Activated CD4-positive, alpha-beta T cell treated with anti-CD3 and anti-CD28 coated beads for 24 hours (primary cell): ENCODE measurements around the gene IDS.
"Not testable (repeated sequence)": the region's sequence is repeated elsewhere in the genome, so short reads cannot be mapped to it uniquely, and the experiment has no call there.

Source experiments
- DNase-seq, 2 donors: peaks; one replicate each; pipeline ENCODE4 v3.0.0-alpha.2; 2020; ENCODE audit warnings: low read depth in 2 of 2

The IDS gene, protein sequence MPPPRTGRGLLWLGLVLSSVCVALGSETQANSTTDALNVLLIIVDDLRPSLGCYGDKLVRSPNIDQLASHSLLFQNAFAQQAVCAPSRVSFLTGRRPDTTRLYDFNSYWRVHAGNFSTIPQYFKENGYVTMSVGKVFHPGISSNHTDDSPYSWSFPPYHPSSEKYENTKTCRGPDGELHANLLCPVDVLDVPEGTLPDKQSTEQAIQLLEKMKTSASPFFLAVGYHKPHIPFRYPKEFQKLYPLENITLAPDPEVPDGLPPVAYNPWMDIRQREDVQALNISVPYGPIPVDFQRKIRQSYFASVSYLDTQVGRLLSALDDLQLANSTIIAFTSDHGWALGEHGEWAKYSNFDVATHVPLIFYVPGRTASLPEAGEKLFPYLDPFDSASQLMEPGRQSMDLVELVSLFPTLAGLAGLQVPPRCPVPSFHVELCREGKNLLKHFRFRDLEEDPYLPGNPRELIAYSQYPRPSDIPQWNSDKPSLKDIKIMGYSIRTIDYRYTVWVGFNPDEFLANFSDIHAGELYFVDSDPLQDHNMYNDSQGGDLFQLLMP

DNA sequence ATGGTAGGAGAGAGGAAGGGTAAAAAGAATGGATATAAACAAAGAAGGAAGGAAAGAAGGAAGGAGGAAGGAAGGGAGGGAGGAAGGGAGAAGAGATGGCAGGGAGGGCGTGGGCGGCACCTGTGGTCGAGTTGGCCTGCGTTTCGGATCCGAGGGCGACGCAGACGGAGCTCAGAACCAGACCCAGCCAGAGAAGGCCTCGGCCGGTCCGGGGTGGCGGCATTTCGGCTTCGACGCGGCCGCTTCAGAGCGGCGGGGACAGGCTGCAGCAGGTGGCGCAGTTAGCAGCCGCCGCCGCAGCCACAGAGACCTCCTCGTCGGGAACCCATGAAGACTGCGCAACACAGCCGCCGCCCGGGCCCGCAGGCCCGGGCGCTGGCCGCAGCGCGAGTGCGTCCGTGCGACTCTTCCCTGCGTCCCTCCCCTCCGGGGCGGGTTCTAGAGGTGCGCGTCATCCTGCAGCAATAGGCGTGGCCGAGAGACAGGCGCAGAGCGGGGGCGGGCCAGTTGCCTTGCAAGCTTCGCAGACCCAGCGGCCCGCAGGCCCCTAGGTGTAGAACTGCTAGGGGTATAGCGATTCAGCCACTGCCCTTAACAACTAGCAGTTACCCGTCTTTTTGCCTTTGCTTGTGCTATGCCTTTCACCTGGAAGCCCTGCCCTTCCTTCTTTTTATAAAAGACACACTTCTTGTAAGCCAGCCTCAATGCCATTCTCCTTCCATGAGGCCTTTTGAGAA, at the start of gene IDS:
Gene IDS, minus strand, starts transcription at position 392 of the 737 bp plus-strand sequence. Its CDS starts 169 bp downstream, at position 223.
- DNase-seq, result peak; percentile 68

DNA sequence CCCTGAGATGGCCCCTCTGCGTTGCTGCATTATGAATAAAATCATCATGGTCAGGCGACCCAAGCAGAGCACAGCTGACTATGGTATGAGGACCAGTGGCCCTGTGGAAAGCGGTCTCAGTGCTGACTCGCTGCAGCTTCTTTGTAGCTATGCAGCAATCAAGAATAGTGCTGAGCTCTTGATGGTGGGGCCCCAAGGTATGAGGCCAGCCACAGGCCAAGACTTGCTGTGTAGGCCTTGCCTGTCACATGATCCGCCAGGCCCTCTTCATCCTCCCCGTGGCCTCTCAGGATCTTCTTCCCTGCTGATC, 46.8 kb upstream of the IDS start:
- not testable (repeated sequence) for DNase-seq

DNA sequence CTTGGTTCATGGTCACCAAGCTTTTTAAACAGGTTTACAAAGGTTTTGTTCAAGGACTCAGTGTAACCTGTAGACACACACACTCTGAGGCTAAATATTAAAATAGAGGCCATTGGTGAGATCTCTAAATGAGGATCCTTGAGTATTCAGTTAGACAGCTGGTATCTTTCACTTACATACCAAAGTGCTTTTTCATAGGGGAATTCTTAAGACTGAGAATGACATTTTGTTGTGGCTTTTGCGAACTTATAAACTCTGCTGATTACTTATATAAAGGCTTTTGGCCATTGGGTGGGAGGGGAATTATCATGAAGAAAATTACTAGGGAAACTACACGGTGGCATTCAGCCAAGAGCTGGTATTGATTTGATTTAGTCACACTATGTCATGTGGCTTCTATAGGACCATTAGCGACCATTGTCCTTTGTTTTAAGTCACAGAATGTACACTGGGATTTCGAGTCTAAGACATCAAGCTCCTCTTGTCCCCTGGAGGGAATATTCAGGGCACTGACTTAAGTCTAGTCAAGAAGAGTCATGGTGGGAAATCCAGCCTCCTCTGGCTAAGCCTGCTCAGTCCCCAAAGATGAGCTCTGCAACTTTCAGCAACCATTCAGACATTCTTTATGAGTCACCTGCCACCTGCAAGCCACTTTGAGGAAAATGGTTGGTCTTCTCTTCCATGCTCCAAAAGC, 46.3 kb upstream of the IDS start:
- not testable (repeated sequence) for DNase-seq

DNA sequence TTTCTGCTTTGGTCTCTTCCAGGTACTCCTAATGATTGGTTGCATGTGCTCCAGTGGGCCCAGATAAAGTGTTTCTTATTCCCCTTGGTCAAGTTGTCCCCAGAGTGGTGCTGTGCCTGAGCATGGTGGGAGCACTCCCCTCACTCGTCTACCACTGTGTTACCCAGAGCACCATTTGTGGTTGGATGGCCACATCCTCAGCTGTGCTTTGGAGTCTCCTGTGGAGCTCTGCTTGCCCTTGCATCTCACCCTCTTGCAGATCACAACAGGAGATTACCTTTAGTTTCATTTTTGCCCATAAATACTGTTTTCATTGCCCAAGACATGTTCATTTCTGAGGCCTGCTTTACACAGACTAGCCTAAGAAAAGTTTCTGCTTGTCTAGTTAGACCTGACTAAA, 45.3 kb upstream of the IDS start:
- not testable (repeated sequence) for DNase-seq

DNA sequence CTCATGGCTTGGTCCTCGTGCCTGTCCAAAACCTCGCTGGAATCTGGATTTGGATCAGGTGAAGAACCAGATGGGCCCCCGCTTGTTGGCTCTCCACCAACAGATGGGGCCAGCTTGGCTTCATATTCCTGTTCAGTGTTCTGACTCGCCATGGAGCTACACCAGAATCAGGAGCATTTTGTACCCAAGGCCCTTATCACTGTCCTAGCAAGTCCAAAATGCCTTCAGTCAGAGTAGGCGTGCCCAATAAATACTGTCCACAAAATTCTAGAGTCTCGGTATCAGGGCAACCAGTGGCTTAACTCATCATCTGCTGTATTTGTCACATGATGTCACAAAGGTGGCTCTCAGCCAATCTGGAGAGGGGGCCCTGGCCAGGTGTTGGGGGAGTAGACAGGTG, 44.6 kb upstream of the IDS start, which contains the start of gene HSFX3:
Gene HSFX3, minus strand, starts transcription at position 224 of the 400 bp plus-strand sequence. Its CDS starts 72 bp downstream, at position 152.
- not testable (repeated sequence) for DNase-seq

DNA sequence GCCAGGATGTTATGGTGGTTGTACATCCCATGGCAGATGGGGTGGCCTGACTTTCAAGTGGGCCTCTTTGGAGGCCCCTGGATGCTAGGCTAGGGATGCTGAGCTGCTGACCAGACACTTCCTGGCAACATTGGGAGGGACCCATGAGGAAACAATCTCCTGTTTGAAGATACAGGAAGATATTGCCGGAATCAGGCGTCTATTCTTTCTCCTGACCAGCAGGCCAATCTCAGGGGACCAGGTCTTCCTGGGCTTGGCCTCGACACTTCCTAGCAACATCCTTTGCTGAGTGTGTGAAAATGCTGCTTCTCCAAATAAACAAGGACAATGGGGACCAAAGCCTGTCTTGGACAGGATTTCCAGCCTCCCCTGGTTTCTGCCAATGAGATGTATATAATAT, 42.7 kb upstream of the IDS start:
- not testable (repeated sequence) for DNase-seq

DNA sequence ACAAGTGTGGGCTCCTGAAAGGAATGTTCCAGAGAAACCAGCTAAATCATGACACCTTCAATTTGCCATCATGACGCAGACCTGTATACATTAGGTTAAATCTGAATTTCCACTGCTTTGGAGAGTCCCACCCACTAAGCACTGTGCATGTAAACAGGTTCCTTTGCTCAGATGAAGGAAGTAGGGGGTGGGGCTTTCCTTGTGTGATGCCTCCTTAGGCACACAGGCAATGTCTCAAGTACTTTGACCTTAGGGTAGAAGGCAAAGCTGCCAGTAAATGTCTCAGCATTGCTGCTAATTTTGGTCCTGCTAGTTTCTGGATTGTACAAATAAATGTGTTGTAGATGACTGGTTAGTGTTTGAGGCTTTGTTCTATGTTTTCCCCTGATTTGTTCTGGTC, 41.9 kb upstream of the IDS start:
- not testable (repeated sequence) for DNase-seq

DNA sequence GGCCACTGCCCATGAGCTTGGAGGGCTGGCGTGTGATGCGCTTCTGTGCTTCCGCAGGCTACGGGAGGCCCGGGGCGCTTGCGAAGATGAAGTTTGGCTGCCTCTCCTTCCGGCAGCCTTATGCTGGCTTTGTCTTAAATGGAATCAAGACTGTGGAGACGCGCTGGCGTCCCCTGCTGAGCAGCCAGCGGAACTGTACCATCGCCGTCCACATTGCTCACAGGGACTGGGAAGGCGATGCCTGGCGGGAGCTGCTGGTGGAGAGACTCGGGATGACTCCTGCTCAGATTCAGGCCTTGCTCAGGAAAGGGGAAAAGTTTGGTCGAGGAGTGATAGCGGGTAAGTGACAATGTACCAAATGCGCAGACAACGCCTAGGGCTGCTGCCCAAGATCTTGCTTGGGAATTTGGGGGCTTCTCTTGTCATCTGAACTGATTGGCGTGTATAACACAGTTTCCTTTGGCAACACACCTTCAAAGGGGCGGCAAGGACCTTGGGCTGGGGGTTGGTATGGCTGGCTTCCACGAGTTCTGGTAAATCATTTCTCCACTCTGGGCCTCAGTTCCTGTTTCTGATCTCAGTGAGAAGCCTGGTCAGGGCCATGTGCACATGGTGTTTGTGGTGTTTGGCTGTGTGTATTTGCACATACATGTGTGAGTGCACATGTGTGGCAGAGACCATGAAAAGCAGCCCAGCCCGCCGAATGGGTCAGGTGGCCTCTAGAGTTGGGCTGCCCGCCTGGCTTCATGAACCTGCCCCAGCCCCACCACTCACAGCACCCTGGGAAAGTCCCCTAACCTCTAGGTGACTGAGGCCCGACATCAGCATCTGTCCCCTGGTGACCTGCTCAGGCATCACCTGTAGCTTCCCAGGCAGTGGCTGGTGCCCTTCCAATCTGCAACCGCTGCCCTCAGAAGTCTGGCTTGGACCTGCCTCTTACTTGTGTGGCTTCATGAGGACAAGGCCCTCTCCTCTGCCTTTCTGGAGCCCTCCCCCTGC, 40.7 kb upstream of the IDS start:
- DNase-seq, result not testable (repeated sequence)

DNA sequence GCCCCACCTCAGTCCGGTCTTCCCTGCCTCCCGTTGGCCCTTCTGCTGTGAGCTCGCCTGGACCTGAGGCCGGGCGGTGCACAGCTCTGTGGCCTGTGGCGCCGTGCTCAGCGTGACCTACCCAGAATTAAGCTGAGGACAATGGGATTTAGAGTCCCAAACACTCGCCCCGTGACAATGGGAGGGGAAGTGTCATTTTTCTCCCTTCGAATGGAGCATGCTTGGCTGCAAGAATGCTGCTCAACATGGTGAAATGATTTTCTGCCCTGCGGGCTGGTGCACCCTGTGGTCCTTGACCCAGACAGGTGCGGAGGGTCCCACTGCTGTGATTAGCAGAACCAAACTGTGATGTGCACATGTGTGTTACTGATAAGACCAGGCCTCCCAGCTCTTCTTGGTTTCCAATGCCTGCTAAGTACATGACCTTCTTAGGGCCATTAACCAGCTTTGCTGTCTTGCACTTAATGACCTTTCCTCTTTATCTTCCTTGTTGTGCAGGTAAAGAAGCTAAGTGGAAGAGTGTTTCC, 36.5 kb upstream of the IDS start:
- DNase-seq, result no peak

DNA sequence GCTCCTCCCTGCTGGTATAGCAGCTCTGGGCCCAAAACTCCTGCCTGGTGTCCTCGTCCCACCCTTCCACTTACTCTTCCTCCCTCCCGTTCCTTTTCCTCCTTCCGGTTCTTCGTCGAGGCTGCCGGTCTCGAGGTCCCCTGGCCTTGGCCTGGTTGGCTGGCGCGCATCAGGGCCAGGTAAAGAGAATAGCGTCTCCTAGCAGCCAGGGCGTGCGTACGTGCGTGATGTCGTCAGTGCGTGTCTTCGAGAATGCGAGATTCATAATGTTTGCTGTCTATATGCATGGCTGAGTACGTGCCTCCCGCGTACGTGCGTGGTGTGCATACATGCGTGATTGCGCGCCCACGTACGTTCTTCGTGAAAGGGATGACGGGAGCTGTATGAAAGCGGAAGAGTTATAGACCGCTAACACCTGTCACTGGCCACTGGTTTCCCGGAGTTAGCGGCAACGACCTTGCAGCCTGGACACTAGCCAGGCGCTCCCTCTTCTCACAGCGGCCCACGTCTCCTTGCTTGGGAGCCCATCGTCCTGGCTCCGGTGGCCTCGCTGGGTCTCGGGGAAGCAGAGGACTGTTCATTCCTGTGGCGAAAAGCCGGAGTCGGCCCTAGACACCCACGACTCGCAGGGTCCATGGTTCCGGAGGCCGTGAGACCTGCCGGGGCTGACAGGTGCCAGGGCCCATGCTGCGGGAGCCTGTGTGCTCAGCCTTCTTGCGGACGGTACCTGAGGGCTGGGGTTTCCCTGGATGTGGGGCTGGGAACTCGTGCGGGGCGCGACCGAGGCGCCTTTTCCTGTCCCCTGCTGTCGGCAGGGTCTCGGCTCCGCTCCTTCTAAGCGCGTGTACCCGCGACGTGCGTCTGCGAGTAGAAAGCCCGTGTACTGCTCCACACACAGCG, 35.8 kb upstream of the IDS start, which contains the start of gene EOLA1:
Gene EOLA1, plus strand, starts transcription at position 392 of the 900 bp plus-strand sequence. CDS start 4,619 bp downstream, outside the sequence.
- DNase-seq, result peak; percentile 68 to 77

DNA sequence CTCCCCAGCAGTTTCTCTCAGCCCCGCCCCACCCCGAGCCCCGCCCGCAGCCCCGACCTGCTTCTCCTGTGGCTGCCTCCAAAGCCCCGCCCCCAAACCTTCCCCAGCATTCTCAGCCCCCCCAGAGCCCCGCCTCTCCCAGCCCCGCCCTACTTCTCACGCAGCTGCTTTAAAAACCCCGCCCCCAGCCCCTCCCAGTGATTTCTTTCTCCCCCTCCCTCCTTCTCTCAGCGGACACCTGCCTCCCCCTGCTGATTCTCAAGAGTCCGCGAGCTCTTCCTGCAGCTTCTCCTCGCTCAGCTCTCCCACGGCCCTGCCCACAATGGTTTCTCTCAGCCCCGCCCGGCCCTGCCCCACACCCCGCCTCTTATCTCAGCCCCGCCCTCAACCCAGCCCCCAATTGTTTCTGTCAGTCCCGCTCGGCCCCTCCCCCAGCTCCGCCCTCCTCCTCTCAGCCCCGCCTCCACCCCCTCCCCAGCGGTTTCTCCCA, 35.1 kb upstream of the IDS start:
- peak; percentile 82 to 87 for DNase-seq

DNA sequence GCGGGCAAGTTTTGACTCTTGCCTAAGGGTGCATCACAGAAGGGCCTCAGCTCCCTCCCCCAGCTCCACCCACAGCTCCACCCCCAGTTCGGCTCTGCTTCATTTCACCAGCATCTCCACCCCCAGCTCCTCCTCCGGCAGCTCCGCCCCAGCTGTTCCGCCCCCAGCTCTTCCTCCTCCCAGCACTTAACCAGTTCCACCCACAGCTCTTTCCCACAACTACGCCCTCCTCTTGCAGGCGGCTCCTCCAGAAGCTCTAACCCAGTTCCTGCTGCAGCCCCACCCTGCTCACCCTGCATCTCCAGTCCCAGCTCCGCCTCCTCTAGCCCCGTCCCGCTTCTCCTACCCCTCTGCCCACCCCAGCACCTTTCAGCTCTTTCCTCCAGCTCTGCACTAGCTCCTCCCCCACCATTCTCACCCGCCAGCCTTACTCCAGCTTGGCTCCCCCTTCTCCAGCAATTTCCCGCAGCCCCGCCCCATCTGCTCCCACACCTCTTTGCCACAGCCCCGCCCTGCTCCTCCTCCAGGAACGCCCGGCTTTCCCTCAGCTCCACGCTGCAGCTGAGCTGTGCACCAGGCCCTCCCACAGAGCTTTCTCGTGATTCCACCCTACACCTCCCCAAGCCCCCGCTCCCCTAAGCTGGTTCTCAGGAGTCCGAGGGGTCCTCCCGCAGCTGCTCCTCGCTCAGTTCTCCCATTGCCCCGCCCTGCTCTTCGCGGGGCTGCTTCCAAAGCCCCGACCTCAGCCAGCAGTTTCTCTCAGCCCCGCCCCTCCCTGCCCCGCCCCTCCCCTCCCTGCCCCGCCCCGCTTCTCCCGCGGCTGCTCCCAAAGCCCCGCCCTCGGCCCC, 34.4 kb upstream of the IDS start:
- peak; percentile 61 to 64 for DNase-seq

DNA sequence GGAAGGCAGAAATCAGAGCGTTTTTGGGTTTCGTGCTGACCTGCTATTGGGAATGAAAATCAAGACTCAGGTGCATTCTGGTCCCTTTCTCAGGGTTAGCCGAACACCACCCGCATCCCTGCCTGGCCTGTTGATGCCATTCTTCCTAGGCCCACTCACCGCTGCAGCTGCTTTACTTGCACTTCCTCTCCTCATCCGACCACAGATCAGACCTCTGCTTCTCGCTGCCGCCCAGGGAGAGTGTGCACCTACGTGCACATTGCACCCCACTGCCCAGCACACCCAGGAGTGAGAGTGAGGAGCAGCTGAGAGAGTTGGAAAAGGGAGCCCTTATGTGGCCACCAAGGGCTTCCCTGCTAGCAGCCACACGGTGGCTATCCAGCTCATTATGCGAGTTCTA, 32.4 kb upstream of the IDS start:
- not testable (repeated sequence) for DNase-seq

DNA sequence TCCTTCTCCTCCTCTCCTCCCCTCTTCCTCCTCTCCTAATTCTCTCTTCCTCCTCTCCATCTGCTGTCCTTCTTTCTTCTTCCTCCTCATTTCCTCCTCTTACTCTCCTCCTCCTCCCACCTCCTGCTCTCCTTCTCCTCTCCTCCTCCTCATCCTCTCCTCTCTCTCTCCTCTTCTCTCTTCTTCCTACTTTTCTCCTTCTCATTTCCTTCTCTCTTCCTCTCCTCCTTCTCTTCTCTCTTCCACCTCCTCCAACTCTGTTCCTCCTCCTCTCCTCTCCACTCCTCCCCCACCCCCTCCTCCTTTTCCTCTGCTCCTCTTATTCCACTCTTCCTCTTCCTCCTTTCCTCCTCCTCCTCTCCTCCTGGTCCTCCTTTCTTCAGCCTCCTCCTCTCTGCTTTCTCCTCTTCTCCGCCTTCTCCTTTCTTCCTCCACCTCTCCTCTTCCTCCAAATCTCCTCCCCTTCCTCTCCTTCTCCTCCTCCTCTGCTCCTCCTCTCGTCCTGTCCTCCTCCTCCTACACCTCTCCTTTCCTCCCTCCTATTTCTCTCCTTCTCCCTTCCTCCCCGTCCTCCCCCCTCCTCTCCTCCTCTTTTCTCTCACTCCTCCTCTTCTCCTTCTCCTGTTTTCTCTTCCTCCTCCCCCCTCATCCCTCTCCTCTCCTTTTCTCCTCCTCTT, 30.0 kb upstream of the IDS start:
- not testable (repeated sequence) for DNase-seq

DNA sequence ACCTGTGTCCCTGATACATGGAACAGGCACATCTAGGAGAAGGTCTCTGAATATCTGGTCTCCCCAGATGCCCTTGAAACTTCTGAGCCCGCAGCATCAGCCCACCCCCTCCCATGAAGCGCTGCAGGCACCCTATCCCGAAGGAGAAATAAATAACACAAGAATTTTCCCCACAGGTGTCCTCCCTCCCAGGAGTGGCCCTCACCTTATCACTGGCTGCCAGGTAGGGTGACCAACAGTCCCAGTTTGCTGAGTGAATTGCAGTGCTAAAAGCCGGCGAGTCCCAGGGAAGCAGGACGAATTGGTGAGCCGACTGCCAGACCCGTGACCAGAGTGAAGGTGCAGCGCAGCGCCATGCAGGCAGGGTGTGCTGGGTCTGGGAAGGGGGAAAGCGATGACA, 28.9 kb upstream of the IDS start:
- not testable (repeated sequence) for DNase-seq

DNA sequence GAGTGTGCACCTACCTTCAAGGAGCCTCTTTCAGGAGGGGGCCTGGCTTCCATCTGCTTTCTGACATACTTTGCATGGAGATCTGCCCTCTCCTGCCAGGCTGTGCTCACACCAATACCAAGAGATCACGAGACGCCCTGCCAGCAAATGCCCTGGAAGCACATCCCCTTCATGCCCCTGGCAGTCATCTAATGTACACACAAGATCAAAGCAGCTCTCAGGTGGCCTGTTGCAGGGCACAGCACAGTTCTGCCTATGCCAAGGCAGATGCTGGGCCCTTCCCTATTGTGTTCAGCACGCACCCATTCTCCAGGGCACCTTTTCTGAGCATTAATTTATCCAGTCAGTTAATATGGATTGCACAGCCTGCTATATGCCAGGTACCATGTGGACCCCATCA, 27.8 kb upstream of the IDS start:
- DNase-seq, result not testable (repeated sequence)

DNA sequence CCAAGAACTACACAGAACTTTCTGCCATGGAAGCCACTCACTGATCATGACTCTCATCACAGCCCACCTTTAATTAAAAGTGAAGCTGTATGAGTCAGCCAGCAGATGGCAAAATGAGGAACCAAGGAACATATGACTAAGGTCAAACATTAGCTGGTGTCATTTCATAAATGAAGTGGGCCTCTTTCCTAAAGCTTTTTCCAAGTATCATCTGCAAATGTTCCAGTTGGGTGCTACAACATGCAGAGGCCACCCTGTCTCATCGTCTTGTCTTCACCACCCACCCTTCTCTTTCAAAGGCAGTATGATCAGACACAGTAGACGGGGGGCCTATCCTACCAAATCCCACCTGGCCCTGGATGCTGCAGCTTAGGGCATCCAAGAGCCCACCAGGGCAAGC, 26.5 kb upstream of the IDS start:
- no peak for DNase-seq

DNA sequence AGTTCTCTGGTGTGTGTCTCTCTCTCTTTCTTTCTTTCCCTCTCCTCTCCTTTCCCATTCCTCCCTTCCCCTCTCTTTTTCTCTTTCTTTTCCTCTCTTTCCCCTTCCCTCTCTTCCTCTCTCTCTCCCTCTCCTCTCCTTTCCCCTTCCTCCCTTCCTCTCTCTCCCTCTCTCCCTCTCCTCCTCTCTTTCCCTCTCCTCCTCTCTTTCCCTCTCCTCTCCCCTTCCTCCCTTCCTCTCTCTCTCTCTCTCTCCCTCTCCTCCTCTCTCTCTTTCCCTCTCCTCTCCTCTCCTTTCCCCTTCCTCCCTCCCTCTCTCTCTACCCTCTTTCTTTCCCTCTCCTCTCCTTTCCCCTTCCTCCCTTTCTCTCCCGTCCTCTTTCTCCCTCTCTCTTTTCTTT, 23.3 kb upstream of the IDS start:
- no peak for DNase-seq
